Astrocyte (in vitro differentiated cells and primary cell): Measurements from ENCODE around the gene MAN1C1. TPM values are rescaled to one million over a fixed set of nuclear protein-coding genes. Genes with fewer than 3 reads are reported as not detected.

Source experiments
- DNase-seq: peaks from one replicate; pipeline ENCODE4 v3.0.0-alpha.2; 2010; ENCODE audit warnings: low read depth
- FAIRE-seq: peaks from 2 replicates; lab custom pipeline; 2011; peaks lifted over from hg19 to GRCh38; lab: Jason Lieb, UNC
- H2AFZ ChIP-seq: 2 replicates; pipeline ENCODE4 v1.6.0; 2012; ENCODE audit warnings: low read depth, low read length, inconsistent platforms
- H3K27ac ChIP-seq: 2 replicates; pipeline ENCODE4 v1.5.1; 2011; ENCODE audit warnings: low read depth, low read length, inconsistent platforms
- H3K27me3 ChIP-seq: 2 replicates; pipeline ENCODE4 v1.6.0; 2011; ENCODE audit warnings: low read length, inconsistent platforms; ENCODE audit not compliant: insufficient read depth
- H3K36me3 ChIP-seq: 2 replicates; pipeline ENCODE4 v1.5.1; 2011; ENCODE audit warnings: low read length, inconsistent platforms; ENCODE audit not compliant: insufficient read depth
- H3K4me1 ChIP-seq: 2 replicates; pipeline ENCODE4 v1.5.1; 2011; ENCODE audit warnings: low read length, inconsistent platforms; ENCODE audit not compliant: insufficient read depth
- H3K4me2 ChIP-seq: 2 replicates; pipeline ENCODE4 v1.6.0; 2012; ENCODE audit warnings: low read length, inconsistent platforms
- H3K4me3 ChIP-seq: 2 replicates; pipeline ENCODE4 v1.5.1; 2011; ENCODE audit warnings: low read depth, mild to moderate bottlenecking, low read length, inconsistent platforms; ENCODE audit not compliant: insufficient read depth
- H3K79me2 ChIP-seq: 2 replicates; pipeline ENCODE4 v1.6.0; 2012; ENCODE audit warnings: mild to moderate bottlenecking, low read length, inconsistent platforms; ENCODE audit not compliant: insufficient read depth
- H3K9ac ChIP-seq: 2 replicates; pipeline ENCODE4 v1.6.0; 2012; ENCODE audit warnings: mild to moderate bottlenecking, low read length, inconsistent platforms
- H3K9me3 ChIP-seq: 2 replicates; pipeline ENCODE4 v1.5.1; 2012; ENCODE audit warnings: low read depth, mild to moderate bottlenecking, low read length, inconsistent platforms; ENCODE audit not compliant: insufficient read depth
- H4K20me1 ChIP-seq: 2 replicates; pipeline ENCODE4 v1.6.0; 2012; ENCODE audit warnings: low read length, inconsistent platforms; ENCODE audit not compliant: insufficient read depth
- H3K27ac Mint-ChIP-seq: one replicate; pipeline ENCODE4 v1.8.0; 2021; ENCODE audit warnings: mild to moderate bottlenecking, mixed read lengths; ENCODE audit not compliant: unreplicated experiment
- H3K27me3 Mint-ChIP-seq: one replicate; pipeline ENCODE4 v1.8.0; 2021; ENCODE audit warnings: low read depth, mixed read lengths; ENCODE audit not compliant: unreplicated experiment
- H3K36me3 Mint-ChIP-seq: one replicate; pipeline ENCODE4 v1.8.0; 2021; ENCODE audit warnings: low read depth, mixed read lengths; ENCODE audit not compliant: unreplicated experiment
- H3K4me1 Mint-ChIP-seq: one replicate; pipeline ENCODE4 v1.8.0; 2021; ENCODE audit warnings: low read depth, mixed read lengths; ENCODE audit not compliant: unreplicated experiment
- H3K4me3 Mint-ChIP-seq: one replicate; pipeline ENCODE4 v1.8.0; 2021; ENCODE audit warnings: mild to moderate bottlenecking, moderate library complexity, mixed read lengths; ENCODE audit not compliant: unreplicated experiment
- H3K9me3 Mint-ChIP-seq: one replicate; pipeline ENCODE4 v1.8.0; 2021; ENCODE audit warnings: mild to moderate bottlenecking, mixed read lengths; ENCODE audit not compliant: unreplicated experiment
- EZH2 ChIP-seq: IDR thresholded peaks from 2 replicates; pipeline ENCODE4 v1.6.1; 2012; ENCODE audit warnings: mild to moderate bottlenecking, low read length, inconsistent platforms; ENCODE audit not compliant: insufficient read depth
- total RNA-seq: library from RNA; stranded (reverse); gene quantifications from 2 replicates; pipeline ENCODE4 v1.2.1, GENCODE V29; 2021
- TF ChIP-seq, protein P1 (sequence below): IDR thresholded peaks from 2 replicates; pipeline ENCODE4 v1.5.1; 2011; ENCODE audit warnings: low read depth, mild to moderate bottlenecking, inconsistent platforms, low read length, moderate library complexity; ENCODE audit not compliant: insufficient read depth

MAN1C1 gene
- total RNA-seq, 1 donor from 2014 or later: 0.86 TPM

GRCh38 chr1:25619101-25619890 is 2.7 kb downstream of the MAN1C1 start:
- H3K4me1 ChIP-seq: peaks cover 5% of the 10 kb centered on the region
- H2AFZ ChIP-seq: no peak overlapping the region
- H3K4me2 ChIP-seq: no peak overlapping the region
- no peak overlapping the region for H3K27ac ChIP-seq
- no peaks in the 10 kb centered on the region for H3K36me3 ChIP-seq
- TF ChIP-seq, protein P1, sequence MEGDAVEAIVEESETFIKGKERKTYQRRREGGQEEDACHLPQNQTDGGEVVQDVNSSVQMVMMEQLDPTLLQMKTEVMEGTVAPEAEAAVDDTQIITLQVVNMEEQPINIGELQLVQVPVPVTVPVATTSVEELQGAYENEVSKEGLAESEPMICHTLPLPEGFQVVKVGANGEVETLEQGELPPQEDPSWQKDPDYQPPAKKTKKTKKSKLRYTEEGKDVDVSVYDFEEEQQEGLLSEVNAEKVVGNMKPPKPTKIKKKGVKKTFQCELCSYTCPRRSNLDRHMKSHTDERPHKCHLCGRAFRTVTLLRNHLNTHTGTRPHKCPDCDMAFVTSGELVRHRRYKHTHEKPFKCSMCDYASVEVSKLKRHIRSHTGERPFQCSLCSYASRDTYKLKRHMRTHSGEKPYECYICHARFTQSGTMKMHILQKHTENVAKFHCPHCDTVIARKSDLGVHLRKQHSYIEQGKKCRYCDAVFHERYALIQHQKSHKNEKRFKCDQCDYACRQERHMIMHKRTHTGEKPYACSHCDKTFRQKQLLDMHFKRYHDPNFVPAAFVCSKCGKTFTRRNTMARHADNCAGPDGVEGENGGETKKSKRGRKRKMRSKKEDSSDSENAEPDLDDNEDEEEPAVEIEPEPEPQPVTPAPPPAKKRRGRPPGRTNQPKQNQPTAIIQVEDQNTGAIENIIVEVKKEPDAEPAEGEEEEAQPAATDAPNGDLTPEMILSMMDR: peak; percentile 68
- no peak for TF ChIP-seq EZH2
- no peaks in the 10 kb centered on the region for H3K9me3 ChIP-seq
- no peaks in the 10 kb centered on the region for H3K36me3 Mint-ChIP-seq
- H3K27me3 ChIP-seq: peaks cover 47% of the 10 kb centered on the region
- no peaks in the 10 kb centered on the region for H3K9me3 Mint-ChIP-seq
- FAIRE-seq: no peak
- H4K20me1 ChIP-seq: peaks cover 13% of the 10 kb centered on the region
- H3K4me3 Mint-ChIP-seq: no peak overlapping the region
- H3K27ac Mint-ChIP-seq: no peak overlapping the region
- peaks cover 75% of the 10 kb centered on the region for H3K27me3 Mint-ChIP-seq
- H3K4me3 ChIP-seq: no peak overlapping the region
- DNase-seq: no peak
- no peaks in the 10 kb centered on the region for H3K79me2 ChIP-seq
- H3K4me1 Mint-ChIP-seq: no peaks in the 10 kb centered on the region
- no peak overlapping the region for H3K9ac ChIP-seq

DNA sequence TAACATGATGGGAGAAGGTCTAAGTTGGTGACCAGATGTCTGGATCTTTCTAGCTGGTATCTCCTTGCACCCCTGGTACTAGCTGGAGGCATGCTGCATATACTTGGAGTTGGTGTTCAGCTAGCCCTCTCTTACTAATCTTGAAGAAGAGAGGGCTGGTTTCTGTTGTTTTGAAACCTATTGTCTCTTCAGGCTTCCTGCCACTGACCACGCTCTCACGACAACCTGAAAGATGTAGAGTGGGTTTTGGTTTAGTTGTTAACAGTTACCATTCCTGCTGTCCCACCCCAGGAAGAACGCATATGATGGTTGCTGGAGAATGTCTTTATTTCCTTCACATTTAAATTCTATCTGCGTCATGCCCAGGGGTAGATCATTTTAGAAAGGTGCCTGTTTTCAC is 3.6 kb downstream of the MAN1C1 start:
- Histone ChIP-seq H2AFZ (no peak overlapping the region), H3K9me3 (no peaks in the 10 kb centered on the region), H4K20me1 (peaks cover 13% of the 10 kb centered on the region), H3K36me3 (no peaks in the 10 kb centered on the region), H3K9ac (no peak overlapping the region), H3K4me2 (no peak overlapping the region), H3K79me2 (no peaks in the 10 kb centered on the region), H3K4me3 (no peak overlapping the region), H3K27me3 (peaks cover 44% of the 10 kb centered on the region), H3K4me1 (peaks cover 5% of the 10 kb centered on the region), H3K27ac (no peak overlapping the region)
- TF ChIP-seq, protein P1: no peak
- TF ChIP-seq EZH2: no peak
- Mint-ChIP-seq H3K9me3 (no peaks in the 10 kb centered on the region), H3K27me3 (peaks cover 69% of the 10 kb centered on the region), H3K4me3 (no peak overlapping the region), H3K36me3 (no peaks in the 10 kb centered on the region), H3K4me1 (no peaks in the 10 kb centered on the region), H3K27ac (no peak overlapping the region)
- FAIRE-seq: no peak
- DNase-seq: no peak
